ACC112 (cell line): ENCODE data around the gene SHB.

ENCODE experiments used
- H2AFZ ChIP-seq: fragments of 200-600 bp; sonication (generic); one replicate; pipeline ENCODE4 v1.6.0; 2017; ENCODE audit warnings: antibody characterized with exemption, low read length; ENCODE audit not compliant: unreplicated experiment
- H3K27ac ChIP-seq: fragments of 200-600 bp; sonication (generic); 2 replicates; pipeline ENCODE4 v1.5.1; 2014; ENCODE audit warnings: low read depth, mild to moderate bottlenecking, antibody characterized with exemption, low read length, moderate library complexity
- H3K27me3 ChIP-seq: fragments of 200-600 bp; sonication (generic); 2 replicates; pipeline ENCODE4 v1.6.1; 2014; ENCODE audit warnings: mild to moderate bottlenecking, antibody characterized with exemption, low read length, moderate library complexity, mixed read lengths; ENCODE audit not compliant: insufficient read depth
- H3K36me3 ChIP-seq: fragments of 200-600 bp; sonication (generic); 2 replicates; pipeline ENCODE4 v1.6.1; 2016; ENCODE audit warnings: mild to moderate bottlenecking, antibody characterized with exemption, low read length, moderate library complexity, mixed read lengths; ENCODE audit not compliant: insufficient read depth
- H3K4me1 ChIP-seq: fragments of 200-600 bp; sonication (generic); one replicate; pipeline ENCODE4 v1.6.1; 2016; ENCODE audit warnings: low read length, mixed read lengths; ENCODE audit not compliant: insufficient read depth, unreplicated experiment, control insufficient read depth
- H3K4me3 ChIP-seq: fragments of 200-600 bp; sonication (generic); 2 replicates; pipeline ENCODE4 v1.5.1; 2014; ENCODE audit warnings: mild to moderate bottlenecking, low read depth, low read length
- H3K79me2 ChIP-seq: fragments of 200-600 bp; sonication (generic); one replicate; pipeline ENCODE4 v1.6.0; 2016; ENCODE audit warnings: low read length; ENCODE audit not compliant: control insufficient read depth, unreplicated experiment, insufficient read depth

SHB gene

DNA sequence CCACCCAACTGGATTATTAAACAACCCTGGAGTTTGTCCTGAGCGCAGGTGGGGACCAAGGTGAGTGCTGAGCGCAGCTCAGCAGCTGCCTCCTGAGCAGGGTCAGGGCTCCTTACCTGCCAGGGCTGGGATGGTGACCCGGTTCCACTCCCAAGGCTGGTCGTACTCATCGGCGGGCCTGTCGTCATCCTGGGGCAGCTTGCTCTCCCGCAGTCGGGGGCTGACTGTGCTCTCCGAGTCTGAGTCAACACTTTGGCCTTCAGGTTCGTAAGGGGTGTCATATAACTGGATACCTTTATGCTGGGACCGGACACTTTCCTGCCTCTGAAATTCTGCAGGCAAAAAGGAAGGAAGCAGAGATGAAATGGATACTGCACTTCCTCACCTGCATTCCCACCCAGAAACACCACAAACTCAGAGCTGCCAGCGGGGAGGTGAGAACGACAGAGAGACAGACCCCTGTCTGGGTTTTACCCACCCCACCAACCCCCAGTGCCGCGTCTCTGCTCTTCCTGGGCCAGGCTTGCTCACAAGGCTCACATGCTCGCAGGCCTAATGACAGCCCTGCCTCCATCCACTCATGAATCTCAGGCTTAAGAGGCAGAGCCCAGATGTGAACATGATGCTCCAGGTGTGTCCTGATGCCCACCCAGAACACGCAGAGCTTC is 94.4 kb downstream of the SHB start:
- peaks cover 30% of the 10 kb centered on the region for H3K4me1 ChIP-seq

DNA sequence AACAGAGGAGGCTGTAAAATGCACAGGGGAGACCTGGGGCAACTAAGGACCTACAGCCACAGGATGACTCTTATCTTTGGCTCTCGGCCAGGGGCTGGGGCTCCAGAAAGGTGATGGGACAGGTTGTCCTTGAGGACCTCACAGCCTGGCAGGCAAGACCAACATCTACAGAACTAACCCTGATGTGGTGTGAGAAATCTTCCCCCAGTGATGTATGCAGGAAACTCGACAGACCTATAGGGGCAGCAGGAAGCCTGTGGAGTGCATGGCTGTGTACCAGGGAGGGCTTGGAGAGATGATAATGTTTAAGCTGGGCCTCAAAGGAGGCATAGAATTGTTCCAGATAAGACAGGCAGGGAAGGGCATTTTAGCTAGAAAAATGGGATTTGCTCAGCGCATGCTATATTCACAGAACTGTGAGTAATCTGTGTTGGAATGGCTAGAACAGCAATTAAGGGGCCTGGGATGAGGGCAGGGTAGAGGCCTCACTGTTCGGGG is 96.6 kb downstream of the SHB start:
- Histone ChIP-seq H2AFZ (no peak overlapping the region), H3K27ac (no peak overlapping the region), H3K36me3 (peaks cover 5% of the 10 kb centered on the region; the same call in 1 of the 2 replicates), H3K4me3 (no peak overlapping the region), H3K79me2 (peaks cover 16% of the 10 kb centered on the region), H3K27me3 (no peaks in the 10 kb centered on the region), H3K4me1 (peaks cover 50% of the 10 kb centered on the region)

More for the DNA sequence above, 94.4 kb downstream of the SHB start:
- H3K27me3 ChIP-seq = no peaks in the 10 kb centered on the region
- H3K4me3 ChIP-seq = no peak overlapping the region
- peaks cover 11% of the 10 kb centered on the region for H3K79me2 ChIP-seq
- no peak overlapping the region for H2AFZ ChIP-seq
- no peaks in the 10 kb centered on the region for H3K36me3 ChIP-seq
- H3K27ac ChIP-seq = no peak overlapping the region

DNA sequence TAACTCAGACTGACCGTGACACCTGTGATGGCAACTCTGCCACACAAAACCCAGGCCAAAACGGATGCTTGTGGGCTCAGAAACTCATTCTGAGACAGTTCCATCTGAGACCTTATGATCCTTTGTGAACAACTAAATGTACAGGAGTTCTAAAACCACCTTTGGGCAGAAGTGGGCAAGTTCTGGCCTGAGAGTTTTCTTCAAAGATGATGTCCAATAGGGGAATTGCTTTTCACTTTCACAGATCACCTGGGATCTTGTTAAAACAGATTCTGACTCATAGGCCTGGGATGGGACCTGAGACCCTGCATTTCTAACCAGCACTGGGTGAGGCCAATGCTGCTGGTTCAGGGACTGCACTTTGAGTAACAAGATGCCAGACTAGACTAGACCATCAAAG is 97.3 kb downstream of the SHB start:
- Histone ChIP-seq H3K4me1 (peaks cover 52% of the 10 kb centered on the region), H3K36me3 (peaks cover 5% of the 10 kb centered on the region; the same call in 1 of the 2 replicates), H2AFZ (no peak overlapping the region), H3K27ac (no peak overlapping the region), H3K27me3 (no peaks in the 10 kb centered on the region), H3K4me3 (no peak overlapping the region), H3K79me2 (peaks cover 18% of the 10 kb centered on the region)

DNA sequence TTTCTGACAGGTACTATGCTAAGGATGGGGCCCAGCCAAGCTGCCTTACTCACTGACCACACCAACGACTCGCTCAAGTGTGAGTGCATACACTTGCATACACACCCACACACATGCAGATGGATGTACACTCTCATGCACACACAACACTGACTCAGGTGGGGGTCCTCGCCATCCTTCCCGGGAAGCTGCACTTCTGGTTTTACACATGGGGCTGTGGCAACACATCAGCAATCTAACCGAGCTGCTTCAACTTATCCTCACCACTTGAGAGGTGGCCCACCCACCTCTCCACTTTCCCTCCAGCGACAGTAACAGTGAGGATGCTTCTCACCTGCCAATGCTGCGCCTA is 97.9 kb downstream of the SHB start:
- peaks cover 53% of the 10 kb centered on the region for H3K4me1 ChIP-seq
- no peaks in the 10 kb centered on the region for H3K27me3 ChIP-seq
- H2AFZ ChIP-seq = no peak overlapping the region
- peaks cover 21% of the 10 kb centered on the region for H3K79me2 ChIP-seq
- H3K36me3 ChIP-seq = peaks cover 5% of the 10 kb centered on the region; the same call in 1 of the 2 replicates
- no peak overlapping the region for H3K4me3 ChIP-seq
- H3K27ac ChIP-seq = no peak overlapping the region

DNA sequence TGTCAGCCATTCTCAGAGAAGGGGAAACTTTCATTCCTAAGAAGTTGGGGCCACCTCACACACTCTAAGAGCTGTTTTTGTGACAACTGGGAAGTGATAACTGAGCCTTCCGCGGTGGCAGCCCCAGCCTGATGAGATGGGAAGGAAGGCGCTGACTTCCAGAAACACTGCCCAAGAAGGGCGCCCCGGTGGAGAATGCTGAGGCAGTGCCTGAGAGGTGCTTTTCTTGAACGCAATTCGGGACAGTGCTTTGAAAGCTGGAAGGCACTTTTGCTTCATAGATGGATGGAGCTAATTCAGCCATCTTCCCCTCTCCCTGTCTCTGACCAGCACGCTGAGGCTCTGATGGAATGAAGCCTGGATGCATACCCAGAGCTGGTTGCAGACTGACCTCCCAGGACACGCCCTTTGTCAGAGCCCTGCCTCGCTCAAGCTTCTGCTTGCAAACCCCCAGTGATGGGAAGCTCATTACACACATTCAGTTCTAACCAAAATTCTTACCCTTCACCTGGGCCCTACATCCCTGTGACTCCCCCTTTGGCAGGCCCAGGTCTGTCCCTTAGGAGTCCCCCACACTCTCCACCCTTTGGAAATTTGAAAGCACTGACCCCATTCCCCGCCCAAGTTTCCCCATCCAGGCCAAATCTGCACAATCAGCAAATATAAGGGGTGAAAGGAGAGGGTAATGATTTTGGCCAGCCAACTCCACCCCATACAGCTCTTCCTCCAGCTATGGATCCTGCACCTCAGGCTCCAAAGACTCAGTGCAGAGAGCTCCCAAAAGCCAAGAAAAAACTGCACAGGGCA is 98.5 kb downstream of the SHB start:
- Histone ChIP-seq H3K27me3 (no peaks in the 10 kb centered on the region), H2AFZ (no peak overlapping the region), H3K27ac (no peak overlapping the region), H3K4me3 (no peak overlapping the region), H3K36me3 (peaks cover 5% of the 10 kb centered on the region; the same call in 1 of the 2 replicates), H3K4me1 (peaks cover 59% of the 10 kb centered on the region), H3K79me2 (peaks cover 21% of the 10 kb centered on the region)

DNA sequence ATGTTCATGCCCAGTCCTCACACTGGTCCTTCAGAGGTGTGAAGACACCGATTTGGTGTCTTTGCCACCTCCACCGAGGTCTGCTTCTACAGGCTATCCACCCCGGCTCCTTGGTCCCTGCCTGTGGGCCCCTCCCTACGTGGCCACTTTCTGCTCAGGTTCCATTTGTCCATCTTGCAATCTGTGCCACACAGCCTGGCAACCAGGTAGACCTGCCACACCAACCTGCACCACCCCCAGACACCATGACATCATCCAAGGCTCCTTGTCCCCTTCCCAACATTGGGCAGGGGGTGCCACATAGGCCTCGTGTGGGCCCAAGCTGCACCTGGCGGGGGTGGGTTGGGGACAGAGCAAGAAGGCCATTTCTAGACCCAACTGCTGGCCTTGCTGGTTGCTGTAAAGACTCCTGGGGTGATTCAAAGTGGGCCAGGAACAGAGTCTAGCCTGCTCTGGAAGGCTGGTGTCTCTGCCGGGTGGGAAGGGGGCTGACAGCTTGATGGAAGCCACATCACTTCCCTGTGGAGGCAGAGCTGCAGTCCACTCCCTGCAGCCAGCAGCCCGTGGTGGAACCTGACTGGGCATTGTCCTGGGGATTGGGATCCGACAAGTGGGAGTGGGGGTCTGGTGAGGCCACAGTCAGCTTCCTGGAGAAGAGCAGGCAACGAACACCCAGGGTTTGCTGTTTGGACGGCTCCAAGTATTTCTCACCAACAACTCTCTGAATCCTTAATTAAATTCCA is 99.3 kb downstream of the SHB start:
- H3K4me3 ChIP-seq = no peak overlapping the region
- peak overlapping the region; percentile 99; the same call in 1 of the 2 replicates for H3K27ac ChIP-seq
- peaks cover 67% of the 10 kb centered on the region for H3K4me1 ChIP-seq
- no peak overlapping the region for H2AFZ ChIP-seq
- peaks cover 5% of the 10 kb centered on the region; the same call in 1 of the 2 replicates for H3K36me3 ChIP-seq
- H3K79me2 ChIP-seq = peaks cover 21% of the 10 kb centered on the region
- H3K27me3 ChIP-seq = no peaks in the 10 kb centered on the region

DNA sequence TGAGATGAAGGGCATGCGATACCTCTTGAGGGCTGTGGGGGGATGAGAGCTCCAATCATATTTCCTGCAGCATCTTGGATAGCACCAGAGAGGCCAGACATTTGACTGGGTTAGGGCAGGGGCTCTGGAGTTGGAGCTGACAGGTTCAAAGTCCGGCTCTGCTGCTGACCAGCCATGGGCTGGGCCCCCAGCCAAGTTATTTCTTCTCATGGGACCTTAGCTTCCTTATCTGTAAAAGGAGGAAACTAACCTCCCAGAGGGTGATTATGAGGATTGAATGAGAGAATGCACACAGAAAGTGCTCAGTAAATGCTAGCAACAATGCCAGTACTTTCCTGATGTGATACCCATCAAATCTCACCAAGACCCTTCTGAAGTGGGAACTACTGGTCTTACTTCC is 99.9 kb downstream of the SHB start:
- H3K27ac ChIP-seq = peak overlapping the region; percentile 99
- peaks cover 5% of the 10 kb centered on the region; the same call in 1 of the 2 replicates for H3K36me3 ChIP-seq
- peaks cover 71% of the 10 kb centered on the region for H3K4me1 ChIP-seq
- H3K4me3 ChIP-seq = no peak overlapping the region
- peaks cover 21% of the 10 kb centered on the region for H3K79me2 ChIP-seq
- H3K27me3 ChIP-seq = no peaks in the 10 kb centered on the region
- H2AFZ ChIP-seq = no peak overlapping the region

DNA sequence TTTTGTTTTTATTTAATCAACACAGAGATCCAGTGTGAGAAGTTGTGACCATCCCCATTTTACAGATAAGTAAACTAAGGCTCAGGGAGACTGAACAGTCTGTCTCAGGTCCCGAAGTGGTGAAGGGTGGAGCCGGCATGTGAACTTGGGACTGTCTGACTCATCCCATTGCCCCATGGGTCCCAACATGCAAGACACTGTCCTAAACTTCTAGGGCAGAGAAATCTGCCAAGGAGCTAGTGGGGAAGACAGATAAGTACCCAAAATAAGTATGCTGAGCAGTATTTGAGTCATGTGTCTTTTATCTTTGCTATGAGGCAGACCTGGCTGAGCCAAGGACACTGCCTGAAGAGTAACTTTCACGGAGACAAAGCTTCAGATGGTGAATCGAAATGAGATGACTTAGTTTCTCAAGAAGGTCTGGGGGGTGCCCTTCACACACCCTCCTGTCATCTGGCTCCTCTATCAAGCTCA is 100.8 kb downstream of the SHB start:
- no peak overlapping the region for H3K4me3 ChIP-seq
- peaks cover 80% of the 10 kb centered on the region for H3K4me1 ChIP-seq
- H3K36me3 ChIP-seq = peaks cover 5% of the 10 kb centered on the region; the same call in 1 of the 2 replicates
- peak overlapping the region; percentile 99 for H3K27ac ChIP-seq
- H3K27me3 ChIP-seq = no peaks in the 10 kb centered on the region
- H2AFZ ChIP-seq = no peak overlapping the region
- peaks cover 26% of the 10 kb centered on the region for H3K79me2 ChIP-seq

DNA sequence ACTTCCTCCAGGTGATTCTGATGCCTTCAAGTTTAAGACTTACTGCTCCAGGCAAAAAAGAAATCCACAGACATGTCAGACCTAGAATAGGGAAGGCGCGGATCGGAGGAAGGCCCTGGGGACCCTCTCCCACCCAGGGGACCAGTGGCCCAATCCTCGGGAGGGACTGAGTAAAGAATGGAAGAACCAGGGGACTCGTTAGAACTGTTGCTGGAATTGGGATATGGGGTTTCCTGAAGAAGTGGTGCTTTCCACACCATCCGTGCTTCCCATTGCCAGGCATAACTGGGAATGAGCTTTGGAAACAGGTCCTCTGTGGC is 101.3 kb downstream of the SHB start:
- H3K79me2 ChIP-seq = peaks cover 31% of the 10 kb centered on the region
- peak overlapping the region; percentile 99 for H3K27ac ChIP-seq
- peaks cover 5% of the 10 kb centered on the region; the same call in 1 of the 2 replicates for H3K36me3 ChIP-seq

DNA sequence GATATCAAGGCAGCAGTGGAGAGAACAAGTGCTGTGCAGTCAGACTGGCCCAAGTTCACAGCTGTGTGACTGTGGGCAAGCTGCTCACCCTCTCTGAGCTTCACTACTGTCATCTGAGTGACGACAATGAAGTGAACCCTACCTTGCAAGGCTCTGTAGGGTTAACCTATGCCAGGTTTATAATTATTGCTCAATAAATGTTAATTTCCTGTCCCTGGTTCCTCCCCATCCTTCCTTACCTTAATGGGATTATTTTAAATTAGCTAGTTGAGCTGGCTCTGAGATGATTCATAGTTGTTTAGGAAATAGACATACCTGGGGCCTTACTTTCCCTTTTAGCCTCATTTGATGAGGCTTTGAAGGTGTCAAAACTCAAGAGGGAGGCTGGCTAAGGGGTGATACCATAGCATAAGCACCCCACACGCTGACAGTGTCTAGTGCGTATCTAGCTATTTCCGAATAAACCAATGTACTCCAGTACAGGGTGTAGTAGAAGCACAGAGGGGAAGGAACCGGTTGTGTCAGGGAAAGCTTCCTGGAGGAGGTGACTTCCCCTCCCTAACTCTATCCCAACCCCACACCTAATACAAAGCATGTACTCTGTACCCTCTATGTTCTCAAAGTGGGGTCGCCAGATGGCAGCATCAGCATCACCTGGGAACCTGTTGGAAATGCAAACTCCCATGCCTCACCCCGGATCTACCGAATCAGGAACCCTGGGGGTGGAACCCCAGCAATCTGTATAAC is 101.8 kb downstream of the SHB start:
- no peak overlapping the region for H3K4me3 ChIP-seq
- H3K36me3 ChIP-seq = peaks cover 5% of the 10 kb centered on the region; the same call in 1 of the 2 replicates
- peaks cover 76% of the 10 kb centered on the region for H3K4me1 ChIP-seq
- no peak overlapping the region for H2AFZ ChIP-seq
- H3K27ac ChIP-seq = peak overlapping the region; percentile 99
- H3K27me3 ChIP-seq = no peaks in the 10 kb centered on the region
- peaks cover 32% of the 10 kb centered on the region for H3K79me2 ChIP-seq

More for the DNA sequence above, 101.3 kb downstream of the SHB start:
- Histone ChIP-seq H3K4me3 (no peak overlapping the region), H2AFZ (no peak overlapping the region), H3K4me1 (peaks cover 81% of the 10 kb centered on the region), H3K27me3 (no peaks in the 10 kb centered on the region)
